Measurements from ENCODE around the gene ZNF124. TPM values are rescaled to one million over a fixed set of nuclear protein-coding genes. Genes with fewer than 3 reads are reported as not detected.
A peak's percentile ranks its signal among the peaks of the same experiment; 100 is the strongest.
"Not testable (repeated sequence)": the region's sequence is repeated elsewhere in the genome, so short reads cannot be mapped to it uniquely, and the experiment has no call there.

ZNF124 gene
- 15.0 TPM for total RNA-seq
- 1 to 10 TPM; 4.7 to 8.0 (median 6.9) TPM for polyA plus RNA-seq

DNA sequence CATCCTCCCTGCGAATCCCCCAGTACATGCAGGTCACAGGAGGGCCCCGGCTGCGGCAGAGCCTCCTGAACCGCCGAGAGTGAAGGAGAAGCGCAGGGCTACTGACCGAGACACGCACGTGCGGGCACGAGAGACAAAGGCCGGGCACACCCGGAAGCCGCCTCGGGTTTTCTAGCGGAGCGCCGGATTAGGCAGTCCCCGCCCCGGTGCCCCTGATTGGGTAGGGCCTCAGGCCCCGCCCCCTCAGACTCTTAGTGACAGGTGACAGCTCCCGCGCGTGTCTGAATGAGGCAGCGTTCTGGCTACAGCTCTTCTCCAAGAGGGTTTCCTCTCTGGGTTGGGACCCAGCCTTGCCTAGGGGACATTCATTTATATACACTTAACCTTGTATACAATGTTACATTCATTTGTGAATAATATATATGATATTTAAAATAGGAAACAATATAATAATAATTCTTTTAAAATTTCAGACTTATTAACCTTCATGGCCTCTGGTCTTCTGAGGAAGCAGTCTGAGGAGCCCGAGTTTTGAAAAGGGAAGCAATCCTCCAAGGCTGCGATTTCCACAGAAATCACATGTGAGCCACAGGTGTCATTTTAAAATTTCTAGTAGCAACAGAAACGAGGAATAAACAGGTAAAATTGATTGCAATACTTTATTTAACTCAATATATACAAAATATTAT is at the start of gene ZNF124:
ZNF124 (minus strand) TSS at position 146 of the 689 bp plus-strand sequence; CDS start at position 3, 143 bp downstream.
- not testable (repeated sequence) for H3K27ac Mint-ChIP-seq; H3K27me3 Mint-ChIP-seq; H3K9me3 ChIP-seq (ENCODE audit: control insufficient read depth in 2 of 2, low read length in 2 of 2); H3K27me3 ChIP-seq (ENCODE audit: control insufficient read depth, insufficient read depth, low read length); H3K4me1 ChIP-seq (ENCODE audit: control insufficient read depth, insufficient read depth, low read length, poor library complexity, severe bottlenecking); H3K36me3 ChIP-seq (ENCODE audit: control insufficient read depth, insufficient read depth, low read length); H3K36me3 Mint-ChIP-seq; H3K4me3 ChIP-seq (ENCODE audit: low read depth, low read length); H3K27ac ChIP-seq (ENCODE audit: insufficient read depth, low read length, poor library complexity, severe bottlenecking)
- DNase-seq (peak in 1 of 3 donors; percentile 20), ATAC-seq (ENCODE audit: low read depth in 2 of 2) (peak; percentile 99 to 100)
- Mint-ChIP-seq H3K4me3 (peak within 1 kb of the TSS in 1 of 4 donors; percentile 30), H3K9me3 (peaks cover 0 to 11% (median 4%) of the 10 kb centered on the region in 7 donors), H3K4me1 (peaks cover 6 to 25% (median 12%) of the 10 kb centered on the region in 4 donors)

DNA sequence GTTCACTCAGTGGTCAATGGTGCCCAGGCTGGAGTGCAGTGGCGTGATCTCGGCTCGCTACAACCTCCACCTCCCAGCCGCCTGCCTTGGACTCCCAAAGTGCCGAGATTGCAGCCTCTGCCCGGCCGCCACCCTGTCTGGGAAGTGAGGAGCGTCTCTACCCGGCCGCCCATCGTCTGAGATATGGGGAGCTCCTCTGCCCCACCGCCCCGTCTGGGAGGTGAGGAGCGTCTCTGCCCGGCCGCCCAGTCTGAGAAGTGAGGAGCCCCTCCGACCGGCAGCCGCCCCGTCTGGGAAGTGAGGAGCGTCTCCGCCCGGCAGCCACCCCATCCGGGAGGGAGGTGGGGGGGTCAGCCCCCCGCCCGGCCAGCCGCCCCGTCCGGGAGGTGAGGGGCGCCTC is 48.5 kb upstream of the ZNF124 start:
- H3K27ac ChIP-seq (ENCODE audit: insufficient read depth, low read length, poor library complexity, severe bottlenecking); H3K9me3 ChIP-seq (ENCODE audit: control insufficient read depth in 2 of 2, low read length in 2 of 2); H3K27ac Mint-ChIP-seq; ATAC-seq (ENCODE audit: low read depth in 2 of 2); DNase-seq; H3K4me1 ChIP-seq (ENCODE audit: control insufficient read depth, insufficient read depth, low read length, poor library complexity, severe bottlenecking); H3K36me3 ChIP-seq (ENCODE audit: control insufficient read depth, insufficient read depth, low read length); H3K27me3 ChIP-seq (ENCODE audit: control insufficient read depth, insufficient read depth, low read length); H3K27me3 Mint-ChIP-seq; H3K4me3 Mint-ChIP-seq; H3K4me3 ChIP-seq (ENCODE audit: low read depth, low read length); H3K36me3 Mint-ChIP-seq: not testable (repeated sequence)
- peaks cover 0 to 22% (median 4%) of the 10 kb centered on the region in 7 donors for H3K9me3 Mint-ChIP-seq
- peaks cover 0 to 16% (median 4%) of the 10 kb centered on the region in 4 donors for H3K4me1 Mint-ChIP-seq

DNA sequence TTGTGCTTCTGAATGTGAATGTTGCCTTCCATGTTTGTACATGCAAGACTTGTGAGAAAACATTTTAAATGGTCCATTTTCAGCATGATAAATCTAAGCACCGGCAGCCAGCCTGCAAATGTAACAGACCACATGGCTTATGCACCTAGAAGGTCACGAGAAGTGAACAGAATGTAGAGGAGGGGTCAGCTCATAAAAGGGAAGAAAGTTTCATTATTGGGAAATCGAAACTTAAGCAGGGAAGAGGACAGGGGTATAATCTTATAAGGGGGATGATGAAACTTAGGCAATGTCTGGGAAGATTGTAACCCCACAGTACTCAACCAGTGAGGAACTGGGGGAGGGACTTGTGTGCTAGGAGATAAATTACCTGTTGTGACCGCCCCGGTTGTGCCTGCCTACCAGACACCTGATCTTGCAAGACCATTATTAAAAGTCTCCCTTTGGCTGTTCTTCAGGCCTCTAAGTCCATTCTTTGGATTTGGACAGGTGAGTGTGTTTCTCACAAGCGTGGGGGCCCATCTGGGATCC is 46.4 kb upstream of the ZNF124 start:
- H3K4me1 ChIP-seq (ENCODE audit: control insufficient read depth, insufficient read depth, low read length, poor library complexity, severe bottlenecking) = no peaks in the 10 kb centered on the region
- H3K9me3 ChIP-seq (ENCODE audit: control insufficient read depth in 2 of 2, low read length in 2 of 2) = no peaks in the 10 kb centered on the region
- H3K27me3 ChIP-seq (ENCODE audit: control insufficient read depth, insufficient read depth, low read length) = no peaks in the 10 kb centered on the region
- H3K27ac Mint-ChIP-seq = no peak overlapping the region
- peaks cover 0 to 8% (median 0%) of the 10 kb centered on the region in 7 donors for H3K9me3 Mint-ChIP-seq
- no peaks in the 10 kb centered on the region for H3K36me3 Mint-ChIP-seq
- no peak overlapping the region for H3K27ac ChIP-seq (ENCODE audit: insufficient read depth, low read length, poor library complexity, severe bottlenecking)
- H3K4me1 Mint-ChIP-seq = peaks cover 4 to 30% (median 9%) of the 10 kb centered on the region in 4 donors
- no peak for DNase-seq
- no peak overlapping the region for H3K4me3 Mint-ChIP-seq
- H3K27me3 Mint-ChIP-seq = peaks cover 5% of the 10 kb centered on the region
- ATAC-seq (ENCODE audit: low read depth in 2 of 2) = no peak
- no peaks in the 10 kb centered on the region for H3K36me3 ChIP-seq (ENCODE audit: control insufficient read depth, insufficient read depth, low read length)
- H3K4me3 ChIP-seq (ENCODE audit: low read depth, low read length) = no peak overlapping the region

DNA sequence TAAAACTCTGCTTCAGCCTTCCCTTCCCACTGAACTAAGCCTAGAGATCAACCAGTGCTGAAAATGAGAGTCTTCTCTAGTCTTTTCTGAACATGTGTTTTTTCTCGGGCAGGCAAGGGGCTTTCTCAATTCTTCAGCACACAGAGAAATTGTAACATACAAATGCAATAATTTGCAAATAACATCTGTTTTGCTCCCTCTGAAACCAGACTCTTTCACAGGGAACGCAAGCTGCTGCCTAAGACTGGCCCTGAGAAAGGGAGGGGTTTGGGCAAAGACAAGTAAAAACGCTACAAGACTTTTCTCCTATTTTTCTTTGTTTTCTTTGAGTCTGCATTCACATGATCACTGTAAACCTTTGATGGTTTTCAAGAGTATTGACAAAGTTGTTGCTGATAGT is 44.4 kb upstream of the ZNF124 start:
- no peaks in the 10 kb centered on the region for H3K27me3 ChIP-seq (ENCODE audit: control insufficient read depth, insufficient read depth, low read length)
- H3K4me1 Mint-ChIP-seq = peaks cover 5 to 49% (median 23%) of the 10 kb centered on the region in 4 donors

DNA sequence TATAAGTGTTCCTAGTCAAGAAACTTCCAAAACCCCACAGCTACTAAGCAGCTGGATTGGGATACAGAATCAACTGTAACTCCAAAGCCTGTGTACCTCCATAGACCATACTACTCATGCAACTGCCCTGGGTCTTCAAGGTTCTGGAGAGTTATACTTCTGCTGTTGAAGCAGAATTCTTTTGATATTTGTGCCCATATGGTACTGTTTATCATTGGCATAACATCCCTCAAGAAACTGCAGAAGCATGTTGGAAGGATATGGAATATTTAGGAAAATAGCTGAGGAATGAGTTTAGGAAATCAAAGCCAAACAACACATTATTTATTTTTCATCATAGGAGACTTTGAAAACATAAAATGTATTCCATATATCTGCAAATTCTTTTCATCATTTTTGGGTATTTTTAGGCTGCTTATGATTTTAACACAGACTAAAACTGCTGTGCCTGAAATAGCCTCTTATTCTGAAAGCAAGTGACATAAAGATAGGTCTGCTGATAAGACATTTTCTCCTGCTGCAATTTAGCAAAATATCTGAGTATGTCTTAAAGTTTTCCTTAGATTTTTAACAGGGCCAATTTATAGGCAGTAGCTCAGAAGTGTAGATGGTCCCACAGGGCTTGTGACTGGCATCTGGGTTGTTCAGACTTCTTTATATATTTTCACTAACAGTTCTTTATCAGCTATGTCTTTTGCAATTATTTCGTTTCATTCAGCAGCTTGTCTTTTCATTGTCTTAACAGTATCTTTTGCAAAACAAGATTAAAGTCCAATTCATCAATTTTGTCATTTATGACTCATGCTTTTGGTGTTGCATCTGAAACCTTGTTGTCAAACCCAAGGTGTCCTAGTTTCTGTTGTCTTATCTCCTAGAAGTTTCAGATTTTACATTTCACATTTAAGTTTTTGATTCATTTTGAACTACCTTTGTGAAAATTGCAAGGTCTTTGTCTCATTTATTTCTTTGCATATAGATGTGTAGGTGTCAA is 41.1 kb upstream of the ZNF124 start:
- Histone ChIP-seq H3K27me3 (ENCODE audit: control insufficient read depth, insufficient read depth, low read length) (no peaks in the 10 kb centered on the region), H3K4me3 (ENCODE audit: low read depth, low read length) (peak overlapping the region; percentile 60), H3K4me1 (ENCODE audit: control insufficient read depth, insufficient read depth, low read length, poor library complexity, severe bottlenecking) (peaks cover 32% of the 10 kb centered on the region), H3K9me3 (ENCODE audit: control insufficient read depth in 2 of 2, low read length in 2 of 2) (no peaks in the 10 kb centered on the region), H3K27ac (ENCODE audit: insufficient read depth, low read length, poor library complexity, severe bottlenecking) (no peak overlapping the region), H3K36me3 (ENCODE audit: control insufficient read depth, insufficient read depth, low read length) (peaks cover 5% of the 10 kb centered on the region)
- Mint-ChIP-seq H3K4me3 (peak overlapping the region in 3 of 4 donors; percentile 73 to 92 (median 91)), H3K36me3 (peaks cover 7% of the 10 kb centered on the region), H3K9me3 (peaks cover 0 to 2% (median 0%) of the 10 kb centered on the region in 7 donors), H3K4me1 (peaks cover 17 to 73% (median 46%) of the 10 kb centered on the region in 4 donors), H3K27ac (peak overlapping the region; percentile 32 to 64 (median 63)), H3K27me3 (no peaks in the 10 kb centered on the region)
- DNase-seq (peak in 1 of 3 donors; percentile 35), ATAC-seq (ENCODE audit: low read depth in 2 of 2) (no peak)

More for the DNA sequence above, 44.4 kb upstream of the ZNF124 start:
- no peak overlapping the region for H3K27ac ChIP-seq (ENCODE audit: insufficient read depth, low read length, poor library complexity, severe bottlenecking)
- no peaks in the 10 kb centered on the region for H3K9me3 ChIP-seq (ENCODE audit: control insufficient read depth in 2 of 2, low read length in 2 of 2)
- peaks cover 8% of the 10 kb centered on the region for H3K4me1 ChIP-seq (ENCODE audit: control insufficient read depth, insufficient read depth, low read length, poor library complexity, severe bottlenecking)
- H3K9me3 Mint-ChIP-seq = peaks cover 0 to 5% (median 0%) of the 10 kb centered on the region in 7 donors
- H3K27me3 Mint-ChIP-seq = peaks cover 3% of the 10 kb centered on the region
- H3K36me3 ChIP-seq (ENCODE audit: control insufficient read depth, insufficient read depth, low read length) = no peaks in the 10 kb centered on the region
- ATAC-seq (ENCODE audit: low read depth in 2 of 2) (no peak), DNase-seq (no peak)
- H3K4me3 ChIP-seq (ENCODE audit: low read depth, low read length) = no peak overlapping the region
- H3K4me3 Mint-ChIP-seq = peak overlapping the region in 3 of 4 donors; percentile 25 to 74 (median 56)
- peak overlapping the region; percentile 5 to 66 (median 6) for H3K27ac Mint-ChIP-seq
- no peaks in the 10 kb centered on the region for H3K36me3 Mint-ChIP-seq

DNA sequence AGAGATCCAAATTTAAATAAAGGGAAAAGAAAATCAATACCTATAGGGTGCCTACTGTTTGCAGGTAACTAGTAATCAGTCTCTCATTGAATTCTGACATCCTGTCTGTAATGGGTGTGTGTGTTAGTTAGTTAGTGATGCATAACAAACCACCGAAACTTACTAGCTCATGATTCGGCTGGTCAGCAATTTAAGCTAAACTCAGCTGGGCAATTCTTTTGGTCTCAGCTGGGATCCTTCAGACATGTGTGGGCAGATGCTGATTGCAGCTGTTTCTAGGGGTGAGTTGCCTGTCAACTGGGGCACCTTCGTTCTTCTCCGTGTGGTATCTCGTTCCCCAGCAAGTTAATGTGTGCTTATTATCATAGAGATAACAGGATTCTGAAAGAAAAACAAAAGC is 40.2 kb upstream of the ZNF124 start:
- peaks cover 23 to 79% (median 54%) of the 10 kb centered on the region in 4 donors for H3K4me1 Mint-ChIP-seq
- Histone ChIP-seq H3K36me3 (ENCODE audit: control insufficient read depth, insufficient read depth, low read length) (peaks cover 14% of the 10 kb centered on the region), H3K4me1 (ENCODE audit: control insufficient read depth, insufficient read depth, low read length, poor library complexity, severe bottlenecking) (peaks cover 34% of the 10 kb centered on the region), H3K4me3 (ENCODE audit: low read depth, low read length) (peak overlapping the region; percentile 60), H3K27me3 (ENCODE audit: control insufficient read depth, insufficient read depth, low read length) (no peaks in the 10 kb centered on the region), H3K27ac (ENCODE audit: insufficient read depth, low read length, poor library complexity, severe bottlenecking) (no peak overlapping the region), H3K9me3 (ENCODE audit: control insufficient read depth in 2 of 2, low read length in 2 of 2) (peaks cover 0 to 3% of the 10 kb centered on the region in 2 experiments)
- H3K27me3 Mint-ChIP-seq = no peaks in the 10 kb centered on the region
- peaks cover 0 to 2% (median 0%) of the 10 kb centered on the region in 7 donors for H3K9me3 Mint-ChIP-seq
- ATAC-seq (ENCODE audit: low read depth in 2 of 2) (no peak), DNase-seq (no peak)
- peak overlapping the region; percentile 64 to 76 (median 72) for H3K27ac Mint-ChIP-seq
- peak overlapping the region; percentile 73 to 92 (median 84) for H3K4me3 Mint-ChIP-seq
- peaks cover 16% of the 10 kb centered on the region for H3K36me3 Mint-ChIP-seq

DNA sequence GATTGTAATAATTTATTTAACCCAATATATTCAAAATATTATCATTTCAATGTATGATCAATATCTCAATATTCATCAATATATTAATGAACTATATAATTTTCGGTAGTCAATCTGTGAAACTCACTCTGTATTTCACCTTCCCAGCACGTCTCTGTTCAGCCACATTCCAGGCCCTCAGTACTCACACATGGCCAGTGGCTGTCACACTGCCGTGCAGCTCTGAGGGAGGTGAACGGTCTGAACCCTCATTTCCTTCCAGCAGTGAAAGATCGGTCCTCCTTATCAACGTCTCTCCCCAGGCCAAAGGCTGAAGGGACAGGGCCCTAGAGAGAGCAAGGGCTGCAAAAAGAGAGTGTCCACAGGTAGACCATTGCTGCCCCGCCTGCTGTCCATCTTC is 39.5 kb upstream of the ZNF124 start:
- Mint-ChIP-seq H3K4me1 (peaks cover 23 to 77% (median 54%) of the 10 kb centered on the region in 4 donors), H3K36me3 (peaks cover 19% of the 10 kb centered on the region), H3K4me3 (peak overlapping the region; percentile 73 to 92 (median 84)), H3K27me3 (no peaks in the 10 kb centered on the region), H3K27ac (peak overlapping the region; percentile 64 to 76 (median 72)), H3K9me3 (peaks cover 0 to 2% (median 0%) of the 10 kb centered on the region in 7 donors)
- H3K4me1 ChIP-seq (ENCODE audit: control insufficient read depth, insufficient read depth, low read length, poor library complexity, severe bottlenecking) = peaks cover 34% of the 10 kb centered on the region
- peak overlapping the region; percentile 88 for H3K27ac ChIP-seq (ENCODE audit: insufficient read depth, low read length, poor library complexity, severe bottlenecking)
- ATAC-seq (ENCODE audit: low read depth in 2 of 2) (no peak), DNase-seq (no peak)
- peaks cover 3 to 4% of the 10 kb centered on the region in 2 experiments for H3K9me3 ChIP-seq (ENCODE audit: control insufficient read depth in 2 of 2, low read length in 2 of 2)
- H3K27me3 ChIP-seq (ENCODE audit: control insufficient read depth, insufficient read depth, low read length) = no peaks in the 10 kb centered on the region
- peak overlapping the region; percentile 48 for H3K4me3 ChIP-seq (ENCODE audit: low read depth, low read length)
- peaks cover 18% of the 10 kb centered on the region for H3K36me3 ChIP-seq (ENCODE audit: control insufficient read depth, insufficient read depth, low read length)

Data from CD4-positive, CD25-positive, alpha-beta regulatory T cell (primary cell).